T-helper 2 cell treated with Interferon-gamma antibody and Interleukin-4, amounts not matched to agents 5 μg/mL and 100 μg/mL, for 36 hours (primary cell): Measurements from ENCODE around the gene POGZ.

Source experiments
- DNase-seq: peaks from one replicate; pipeline ENCODE4 v3.0.0; 2021; ENCODE audit warnings: low spot score
- H3K27ac Mint-ChIP-seq: one replicate; pipeline ENCODE4 v1.8.0; 2021; ENCODE audit warnings: mild to moderate bottlenecking, mixed read lengths
- H3K27me3 Mint-ChIP-seq: one replicate; pipeline ENCODE4 v1.8.0; 2021; ENCODE audit warnings: low read depth, mixed read lengths
- H3K36me3 Mint-ChIP-seq: one replicate; pipeline ENCODE4 v1.8.0; 2021; ENCODE audit warnings: low read depth, mixed read lengths
- H3K4me1 Mint-ChIP-seq: one replicate; pipeline ENCODE4 v1.8.0; 2021; ENCODE audit warnings: low read depth, mixed read lengths
- H3K4me3 Mint-ChIP-seq: one replicate; pipeline ENCODE4 v1.8.0; 2022; ENCODE audit warnings: mild to moderate bottlenecking, moderate library complexity, mixed read lengths
- H3K9me3 Mint-ChIP-seq: one replicate; pipeline ENCODE4 v1.8.0; 2021; ENCODE audit warnings: mixed read lengths

Gene POGZ

DNA sequence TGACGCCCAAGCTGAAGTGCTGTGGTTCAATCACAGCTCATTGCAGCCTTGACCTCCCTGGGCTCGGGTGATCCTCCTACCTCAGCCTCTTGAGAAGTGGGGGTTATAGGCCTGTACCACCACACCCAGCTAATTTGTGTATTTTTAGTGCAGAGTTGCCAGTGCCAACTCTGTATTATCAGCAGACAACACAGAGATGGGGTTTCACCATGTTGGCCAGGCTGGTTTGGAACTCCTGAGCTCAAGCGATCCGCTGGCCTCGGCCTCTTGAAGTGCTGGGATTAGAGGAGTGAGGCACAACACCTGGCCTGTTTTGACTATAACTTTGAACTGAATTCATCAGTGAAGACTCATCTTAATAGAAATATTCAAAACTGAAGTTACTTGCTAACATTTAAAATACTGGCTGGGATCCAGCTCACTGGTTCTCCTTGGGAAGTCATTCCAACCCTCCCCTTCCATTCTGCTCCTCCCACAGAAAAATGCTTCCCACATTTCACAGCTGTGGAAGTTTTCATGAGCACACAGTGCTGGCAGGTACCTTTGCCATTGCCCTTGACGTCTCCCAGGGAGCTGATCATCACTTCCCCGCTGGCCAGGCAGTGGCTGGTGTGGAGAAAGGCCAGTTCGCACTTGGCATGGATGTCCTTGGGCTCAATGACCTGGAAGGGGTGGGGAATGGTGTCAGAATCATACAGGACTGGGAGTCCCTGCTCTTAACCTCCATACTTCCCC, 91.5 kb downstream of the POGZ start:
- no peak for DNase-seq
- Mint-ChIP-seq H3K4me3 (no peak overlapping the region), H3K4me1 (no peaks in the 10 kb centered on the region), H3K36me3 (no peaks in the 10 kb centered on the region), H3K27me3 (no peaks in the 10 kb centered on the region), H3K27ac (no peak overlapping the region), H3K9me3 (peaks cover 6% of the 10 kb centered on the region)

DNA sequence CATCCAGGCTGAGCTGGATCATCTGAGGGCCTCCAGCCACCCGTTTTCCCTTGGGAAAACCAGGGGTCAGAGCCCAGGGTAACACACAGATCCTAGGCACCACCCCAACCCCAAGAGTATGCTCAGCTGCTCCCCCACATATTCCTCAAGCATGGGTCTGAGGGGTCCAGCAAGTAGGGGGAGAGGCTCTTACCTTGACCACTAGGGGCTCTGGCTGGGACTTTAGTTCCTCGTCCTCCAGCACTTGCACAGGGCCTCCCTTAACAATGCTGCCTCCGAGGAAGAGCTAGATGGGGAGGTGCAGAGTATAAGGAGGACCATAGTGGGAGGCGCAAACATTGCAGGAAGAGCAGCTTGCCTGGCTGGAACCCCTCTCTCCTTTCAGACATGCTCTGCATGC, 94.3 kb downstream of the POGZ start:
- H3K9me3 Mint-ChIP-seq, result peaks cover 18% of the 10 kb centered on the region
- no peak for DNase-seq
- H3K27me3 Mint-ChIP-seq, result no peaks in the 10 kb centered on the region
- no peaks in the 10 kb centered on the region for H3K4me1 Mint-ChIP-seq
- no peak overlapping the region for H3K4me3 Mint-ChIP-seq
- peaks cover 2% of the 10 kb centered on the region for H3K36me3 Mint-ChIP-seq
- no peak overlapping the region for H3K27ac Mint-ChIP-seq

DNA sequence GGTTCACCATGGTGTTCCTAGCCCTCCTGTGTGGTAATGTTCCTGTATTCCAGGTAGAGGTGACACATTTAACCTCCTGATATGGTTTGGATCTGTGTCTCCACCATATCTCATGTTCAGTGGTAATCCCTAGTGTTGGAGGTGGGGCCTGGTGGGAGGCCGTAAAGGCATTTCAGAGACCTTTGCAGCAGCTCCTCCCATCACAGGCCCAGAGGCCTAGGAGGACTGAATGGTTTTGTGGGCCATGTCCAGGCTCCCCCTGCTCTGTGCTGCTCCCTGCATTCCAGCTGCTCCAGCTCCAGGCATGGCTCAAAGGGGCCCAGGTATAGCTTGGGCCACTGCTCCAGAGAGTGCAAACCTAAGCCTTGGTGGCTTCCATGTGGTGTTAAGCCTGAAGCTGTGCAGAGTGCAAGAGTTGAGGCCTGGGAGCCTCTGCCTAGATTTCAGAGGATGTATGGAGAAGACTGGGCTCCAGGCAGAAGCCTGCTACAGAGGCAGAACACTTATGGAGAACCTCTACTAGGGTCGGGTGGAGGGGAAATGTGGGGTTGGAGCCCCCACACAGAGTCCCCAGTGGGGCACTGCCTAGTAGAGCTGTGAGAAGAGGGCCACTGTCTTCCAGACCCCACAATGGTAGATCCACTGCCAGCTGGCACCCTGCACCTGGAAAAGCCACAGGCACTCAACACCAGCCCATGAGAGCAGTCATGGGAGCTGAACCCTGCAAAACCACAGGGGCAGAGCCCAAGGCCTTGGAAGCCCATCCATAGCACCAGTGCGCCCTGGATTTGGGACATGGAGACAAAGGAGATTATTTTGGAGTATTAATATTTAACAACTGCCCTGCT, 96.8 kb downstream of the POGZ start:
- H3K4me1 Mint-ChIP-seq, result no peaks in the 10 kb centered on the region
- peaks cover 18% of the 10 kb centered on the region for H3K9me3 Mint-ChIP-seq
- no peak overlapping the region for H3K4me3 Mint-ChIP-seq
- H3K27me3 Mint-ChIP-seq, result no peaks in the 10 kb centered on the region
- H3K36me3 Mint-ChIP-seq, result peaks cover 2% of the 10 kb centered on the region
- DNase-seq, result no peak
- no peak overlapping the region for H3K27ac Mint-ChIP-seq

DNA sequence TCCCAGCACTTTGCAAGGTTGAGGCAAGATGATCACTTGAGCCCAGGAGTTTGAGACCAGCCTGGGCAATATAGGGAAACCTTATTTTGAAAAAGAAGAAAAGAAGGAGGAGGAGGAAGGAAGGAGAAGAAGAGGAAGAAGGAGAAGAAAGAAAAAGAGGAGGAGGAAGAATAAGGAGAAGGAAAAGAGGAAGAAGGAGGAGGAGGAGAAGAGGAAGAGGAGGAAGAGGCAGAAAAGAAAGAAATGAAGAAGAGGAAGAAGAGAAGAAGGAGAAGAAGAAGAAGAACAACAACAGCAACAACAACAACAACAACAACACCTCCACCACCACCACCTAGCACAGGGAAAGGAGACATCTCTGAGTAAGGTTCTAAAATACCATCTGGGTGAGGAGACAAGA, 97.4 kb downstream of the POGZ start:
- no peak overlapping the region for H3K4me3 Mint-ChIP-seq
- peaks cover 2% of the 10 kb centered on the region for H3K36me3 Mint-ChIP-seq
- DNase-seq, result no peak
- H3K4me1 Mint-ChIP-seq, result no peaks in the 10 kb centered on the region
- H3K9me3 Mint-ChIP-seq, result peaks cover 18% of the 10 kb centered on the region
- no peaks in the 10 kb centered on the region for H3K27me3 Mint-ChIP-seq
- no peak overlapping the region for H3K27ac Mint-ChIP-seq

DNA sequence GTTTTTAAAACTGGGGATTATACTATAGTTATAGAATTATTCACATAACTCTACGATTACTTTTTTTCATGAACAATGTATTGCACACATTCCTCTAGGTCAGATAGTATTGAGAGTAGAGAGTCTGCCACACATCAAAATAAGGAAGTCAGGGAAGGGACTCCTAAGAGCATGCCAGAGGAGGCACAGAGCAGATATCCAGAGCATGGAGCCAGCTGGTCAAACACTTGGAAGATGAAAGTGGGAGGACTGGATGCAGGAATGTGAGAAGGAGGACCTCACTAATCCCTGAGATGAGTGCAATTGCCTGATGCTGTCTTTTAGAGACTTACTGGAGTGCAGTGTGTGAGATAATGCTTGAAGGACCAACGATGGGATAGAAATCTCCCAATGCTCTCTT, 102.6 kb downstream of the POGZ start:
- Mint-ChIP-seq H3K4me1 (no peaks in the 10 kb centered on the region), H3K9me3 (peaks cover 10% of the 10 kb centered on the region), H3K27me3 (peaks cover 3% of the 10 kb centered on the region), H3K36me3 (peaks cover 4% of the 10 kb centered on the region), H3K4me3 (no peak overlapping the region), H3K27ac (no peak overlapping the region)
- no peak for DNase-seq
